HepG2 (cell line): Measurements from ENCODE around the gene C14orf132. TPM values are rescaled to one million over a fixed set of nuclear protein-coding genes. Genes with fewer than 3 reads are reported as not detected.

Source experiments
- ATAC-seq: fragments of 200-7000 bp; cut with Tn5 transposase; 3 replicates; pipeline ENCODE4 v1.9.1; 2020; ENCODE audit warnings: mild to moderate bottlenecking, moderate library complexity
- BruUV-seq: library from RNA; stranded (reverse); fragments of 400-500 nt; replicated peaks from 2 replicates; lab custom pipeline; 2021; lab: Mats Ljungman, UMichigan
- CTCF ChIA-PET: fragments of 300-600 bp; formaldehyde crosslinking; extraction: SDS; loops from one replicate; lab custom pipeline; 2021; ENCODE audit warnings: low total read pairs, inconsistent platforms, low intra/inter-chr PET ratio; lab: Yijun Ruan, JAX
- POLR2A ChIA-PET: fragments of 350-600 bp; sonication (Branson Sonifier 250); formaldehyde crosslinking; loops from one replicate; lab custom pipeline; 2020; ENCODE audit warnings: antibody characterized with exemption, inconsistent platforms; lab: Yijun Ruan, JAX
- DNase-seq: peaks from one replicate; pipeline ENCODE4 v3.0.0-alpha.2; 2015; ENCODE audit warnings: low spot score
- FAIRE-seq: peaks from 3 replicates; lab custom pipeline; 2011; peaks lifted over from hg19 to GRCh38; lab: Jason Lieb, UNC
- H2AFZ ChIP-seq: one replicate; pipeline ENCODE4 v1.6.1; 2011; ENCODE audit warnings: low read length, inconsistent platforms
- H3K27ac ChIP-seq: fragments of 300-600 bp; 3 replicates; pipeline ENCODE4 v1.8.0; 2011; ENCODE audit warnings: mixed run types, mild to moderate bottlenecking, mixed read lengths, low read length, inconsistent platforms; ENCODE audit not compliant: insufficient read depth; ENCODE audit errors: extremely low read length
- H3K27me3 ChIP-seq, 2 experiments: fragments of 200-600 bp in 1 of 2; 2 replicates in 1 of 2; 3 replicates in 1 of 2; pipeline versions ENCODE4 v1.6.0 to v1.8.0; 2011; ENCODE audit warnings: low read length in 2 of 2, mild to moderate bottlenecking in 2 of 2, moderate library complexity in 2 of 2, inconsistent platforms in 1 of 2; ENCODE audit not compliant: insufficient read depth in 2 of 2, control insufficient read depth in 1 of 2
- H3K36me3 ChIP-seq, 2 experiments: fragments of 200-600 bp in 1 of 2; replicated peaks in 1 of 2; 2 replicates in 1 of 2; 3 replicates in 1 of 2; pipeline versions ENCODE4 v1.5.1 to v1.8.0; 2011; ENCODE audit warnings: low read length in 2 of 2, inconsistent platforms in 1 of 2; ENCODE audit not compliant: insufficient read depth in 2 of 2, control insufficient read depth in 1 of 2
- H3K4me1 ChIP-seq: 2 replicates; pipeline ENCODE4 v1.5.1; 2012; ENCODE audit warnings: low read length, inconsistent platforms; ENCODE audit not compliant: insufficient read depth
- H3K4me2 ChIP-seq: 2 replicates; pipeline ENCODE4 v1.6.0; 2011; ENCODE audit warnings: low read depth, low read length, inconsistent platforms
- H3K4me3 ChIP-seq, 3 experiments: fragments of 200-600 bp in 1 of 3; sonication (generic), shearing (Covaris generic) in 1 of 3; replicated peaks in 1 of 3; 2 replicates each; pipeline ENCODE4 v1.5.1; 2011 to 2016; ENCODE audit warnings: low read length in 3 of 3, inconsistent platforms in 2 of 3, low read depth in 2 of 3, mild to moderate bottlenecking in 2 of 3, control low read depth in 1 of 3, mixed read lengths in 1 of 3; ENCODE audit not compliant: insufficient read depth in 1 of 3
- H3K79me2 ChIP-seq: one replicate; pipeline ENCODE4 v1.6.1; 2011; ENCODE audit warnings: low read length, inconsistent platforms; ENCODE audit not compliant: insufficient read depth
- H3K9ac ChIP-seq: 2 replicates; pipeline ENCODE4 v1.6.0; 2011; ENCODE audit warnings: mild to moderate bottlenecking, low read depth, low read length, inconsistent platforms; ENCODE audit not compliant: insufficient read depth
- H3K9me3 ChIP-seq: 2 replicates; pipeline ENCODE4 v1.5.1; 2012; ENCODE audit warnings: mild to moderate bottlenecking, low read length
- H4K20me1 ChIP-seq: 2 replicates; pipeline ENCODE4 v1.6.0; 2011; ENCODE audit warnings: inconsistent platforms, mild to moderate bottlenecking, low read length, moderate library complexity; ENCODE audit not compliant: insufficient read depth
- HNF1A ChIP-seq, 2 experiments: sonication (generic) in 1 of 2; formaldehyde crosslinking in 1 of 2; IDR thresholded peaks; 2 replicates each; pipeline versions ENCODE4 v1.4.0 to v1.6.1; 2016 to 2020; ENCODE audit warnings: borderline replicate concordance in 1 of 2, low read depth in 1 of 2, mild to moderate bottlenecking in 1 of 2, missing genetic modification reagents in 1 of 2
- REXO4 ChIP-seq: sonication (generic); formaldehyde crosslinking; IDR thresholded peaks from 2 replicates; pipeline ENCODE4 v1.8.0; 2022; ENCODE audit warnings: missing genetic modification reagents, mild to moderate bottlenecking, borderline replicate concordance
- SOX6 ChIP-seq, 2 experiments: fragments of 450-650 bp in 1 of 2; sonication (generic) in 1 of 2; formaldehyde crosslinking in 1 of 2; IDR thresholded peaks; 2 replicates each; pipeline versions ENCODE4 v1.4.0 to v1.6.1; 2017 to 2020; ENCODE audit warnings: antibody characterized with exemption in 1 of 2, mild to moderate bottlenecking in 1 of 2, missing genetic modification reagents in 1 of 2
- TBP ChIP-seq: sonication (generic); formaldehyde crosslinking; IDR thresholded peaks from 2 replicates; pipeline ENCODE4 v1.5.0; 2020; ENCODE audit warnings: missing genetic modification reagents
- TFDP1 ChIP-seq: IDR thresholded peaks from 2 replicates; pipeline ENCODE4 v1.6.1; 2016; ENCODE audit warnings: missing compliant biosample characterization, missing genetic modification reagents, borderline replicate concordance
- ZHX2 ChIP-seq, 2 experiments: sonication (generic) in 1 of 2; formaldehyde crosslinking in 1 of 2; IDR thresholded peaks; 2 replicates each; pipeline versions ENCODE4 v1.6.1 to v1.9.0; 2014 to 2022; ENCODE audit warnings: antibody characterized with exemption in 1 of 2, borderline replicate concordance in 1 of 2, inconsistent platforms in 1 of 2, low read depth in 1 of 2, missing genetic modification reagents in 1 of 2
- ZNF292 ChIP-seq: sonication (generic); formaldehyde crosslinking; IDR thresholded peaks from 2 replicates; pipeline ENCODE4 v1.8.1; 2022; ENCODE audit warnings: mild to moderate bottlenecking, low read depth, missing genetic modification reagents, borderline replicate concordance
- WGBS: methylation state at CpG from one replicate; pipeline ENCODE4 v1.1.6; 2017; ENCODE audit warnings: low lambda C conversion rate; 5-methylcytosine and 5-hydroxymethylcytosine counted together
- in situ Hi-C: cut with HindIII; loops from 2 replicates; pipeline ENCODE4 v1.10.0; 2017; ENCODE audit warnings: low pct_unique_long_range_greater_than_20kb; ENCODE audit not compliant: extremely low pct_ligation_motif_present
- intact Hi-C: fragments of 100-400 bp; cut with micrococcal nuclease; formaldehyde crosslinking; loops from one replicate; pipeline ENCODE4 v1.10.0; 2022; ENCODE audit not compliant: unreplicated experiment
- polyA plus RNA-seq, 8 experiments: library from polyadenylated mRNA; depleted of rRNA in 3 of 8; stranded (reverse) in 7 of 8; unstranded in 1 of 8; fragments of >200 nt; fragmentation: Illumina TruSeq in 4 of 8; extraction: Trizol in 4 of 8; gene quantifications; 2 replicates each; pipeline versions ENCODE4 v1.2.1 to v1.2.3, GENCODE V29; 2011 to 2016; ENCODE audit warnings: low read depth in 4 of 8, missing spikeins in 1 of 8, mixed read lengths in 1 of 8; ENCODE audit not compliant: insufficient read depth in 1 of 8
- total RNA-seq, 5 experiments: library from RNA; depleted of rRNA; stranded (reverse); fragments of >200 nt; fragmentation: Illumina TruSeq; extraction: Trizol; gene quantifications; 2 replicates each; pipeline ENCODE4 v1.2.3, GENCODE V29; 2016; ENCODE audit warnings: low read depth in 1 of 5
- TF ChIP-seq, protein P1 (sequence below): sonication (generic); formaldehyde crosslinking; IDR thresholded peaks from 2 replicates; pipeline ENCODE4 v1.4.0; 2020; ENCODE audit warnings: missing genetic modification reagents

C14orf132 gene
- total and polyA plus RNA-seq, 2 of the 13 experiments (the other 11 are each of a cell fraction or from before 2014, with no cell fraction given): 0.13 to 0.15 TPM

DNA sequence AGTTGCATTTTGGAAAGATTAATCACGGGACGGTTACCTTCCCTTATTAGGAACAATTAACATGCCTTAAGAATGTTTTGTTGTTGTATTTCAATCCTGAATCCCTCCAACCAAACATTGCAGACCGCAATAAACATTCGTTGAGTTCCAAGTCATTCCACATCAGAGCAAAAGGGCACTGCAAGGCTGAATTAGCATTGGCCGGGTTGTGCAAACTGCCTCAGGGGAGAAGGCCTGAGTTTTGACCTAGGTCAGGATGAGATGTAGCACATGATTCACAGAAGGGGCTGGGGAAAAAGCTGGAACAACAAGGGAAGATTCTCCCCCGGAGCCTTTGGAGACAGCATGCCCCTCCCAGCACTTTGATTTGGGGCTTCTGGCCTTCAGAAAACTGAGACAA is 83.3 kb downstream of the C14orf132 start:
- in situ Hi-C loops: no loop called here
- Histone ChIP-seq H3K27ac (no peak overlapping the region), H3K36me3 (no peaks in the 10 kb centered on the region), H3K27me3 (no peaks in the 10 kb centered on the region; a peak in 1 of 5 replicates), H3K79me2 (no peaks in the 10 kb centered on the region), H3K4me3 (no peak overlapping the region), H4K20me1 (no peaks in the 10 kb centered on the region), H2AFZ (no peak overlapping the region), H3K4me1 (no peaks in the 10 kb centered on the region), H3K9ac (no peak overlapping the region), H3K4me2 (no peak overlapping the region), H3K9me3 (no peaks in the 10 kb centered on the region)
- ChIA-PET POLR2A (no interaction called here), CTCF (no interaction called here)
- FAIRE-seq (no peak), DNase-seq (no peak), ATAC-seq (no peak)
- WGBS: 1% methylated on average over 6 of the region's 6 CpGs
- BruUV-seq: no TSS peak
- intact Hi-C loops: no loop called here
- TF ChIP-seq SOX6 (IDR thresholded peaks at IDR 0.05) (no peak), SOX6 (CRISPR knock-in tag; IDR thresholded peaks at IDR 0.05) (no peak), REXO4 (no peak), ZNF292 (no peak), TFDP1 (CRISPR knock-in tag) (no peak), TBP (CRISPR knock-in tag) (no peak), ZHX2 (IDR thresholded peaks at IDR 0.05; ENCODE audit: low read depth) (no peak), ZHX2 (CRISPR knock-in tag; IDR thresholded peaks at IDR 0.05; ENCODE audit: borderline replicate concordance) (no peak), HNF1A (IDR thresholded peaks at IDR 0.05; ENCODE audit: low read depth) (no peak), HNF1A (CRISPR knock-in tag; IDR thresholded peaks at IDR 0.05; ENCODE audit: borderline replicate concordance) (no peak)
- TF ChIP-seq, protein P1, sequence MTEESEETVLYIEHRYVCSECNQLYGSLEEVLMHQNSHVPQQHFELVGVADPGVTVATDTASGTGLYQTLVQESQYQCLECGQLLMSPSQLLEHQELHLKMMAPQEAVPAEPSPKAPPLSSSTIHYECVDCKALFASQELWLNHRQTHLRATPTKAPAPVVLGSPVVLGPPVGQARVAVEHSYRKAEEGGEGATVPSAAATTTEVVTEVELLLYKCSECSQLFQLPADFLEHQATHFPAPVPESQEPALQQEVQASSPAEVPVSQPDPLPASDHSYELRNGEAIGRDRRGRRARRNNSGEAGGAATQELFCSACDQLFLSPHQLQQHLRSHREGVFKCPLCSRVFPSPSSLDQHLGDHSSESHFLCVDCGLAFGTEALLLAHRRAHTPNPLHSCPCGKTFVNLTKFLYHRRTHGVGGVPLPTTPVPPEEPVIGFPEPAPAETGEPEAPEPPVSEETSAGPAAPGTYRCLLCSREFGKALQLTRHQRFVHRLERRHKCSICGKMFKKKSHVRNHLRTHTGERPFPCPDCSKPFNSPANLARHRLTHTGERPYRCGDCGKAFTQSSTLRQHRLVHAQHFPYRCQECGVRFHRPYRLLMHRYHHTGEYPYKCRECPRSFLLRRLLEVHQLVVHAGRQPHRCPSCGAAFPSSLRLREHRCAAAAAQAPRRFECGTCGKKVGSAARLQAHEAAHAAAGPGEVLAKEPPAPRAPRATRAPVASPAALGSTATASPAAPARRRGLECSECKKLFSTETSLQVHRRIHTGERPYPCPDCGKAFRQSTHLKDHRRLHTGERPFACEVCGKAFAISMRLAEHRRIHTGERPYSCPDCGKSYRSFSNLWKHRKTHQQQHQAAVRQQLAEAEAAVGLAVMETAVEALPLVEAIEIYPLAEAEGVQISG: no peak
